GM12892 (cell line): ENCODE results near the gene RAP1A.
"Not testable (repeated sequence)": the region's sequence is repeated elsewhere in the genome, so short reads cannot be mapped to it uniquely, and the experiment has no call there.

Source experiments
- DNase-seq: peaks from one replicate; pipeline ENCODE4 v3.0.0; 2011; ENCODE audit not compliant: insufficient read length
- FAIRE-seq: peaks from 2 replicates; lab custom pipeline; 2011; peaks lifted over from hg19 to GRCh38; lab: Jason Lieb, UNC
- POLR2A ChIP-seq: IDR thresholded peaks from 2 replicates; pipeline ENCODE4 v1.6.1; 2011; ENCODE audit warnings: low read depth, low read length, control low read depth
- POLR2AphosphoS5 ChIP-seq: IDR thresholded peaks from 2 replicates; pipeline ENCODE4 v1.6.1; 2011; ENCODE audit warnings: low read depth, low read length, control low read depth
- TAF1 ChIP-seq: IDR thresholded peaks from 2 replicates; pipeline ENCODE4 v1.6.1; 2011; ENCODE audit warnings: low read depth, mild to moderate bottlenecking, control low read depth, low read length, borderline replicate concordance

Gene RAP1A

GRCh38 chr1:111621050-111621449 is 1.5 kb downstream of the RAP1A start:
- FAIRE-seq = no peak
- DNase-seq = no peak
- TF ChIP-seq TAF1 (no peak), POLR2A (no peak), POLR2AphosphoS5 (no peak; the same call in 1 of the 2 replicates)

- FAIRE-seq (no peak), DNase-seq (no peak)
- TF ChIP-seq TAF1 (no peak), POLR2AphosphoS5 (no peak), POLR2A (peak; percentile 19; the same call in 1 of the 2 replicates)
Measured at GRCh38 chr1:111622166-111622565, 2.6 kb downstream of the RAP1A start.

GRCh38 chr1:111624382-111624781 is 4.8 kb downstream of the RAP1A start:
- DNase-seq (no peak), FAIRE-seq (peak; percentile 84)
- no peak for TF ChIP-seq TAF1
- no peak for TF ChIP-seq POLR2A
- no peak for TF ChIP-seq POLR2AphosphoS5

GRCh38 chr1:111625276-111625675 is 5.7 kb downstream of the RAP1A start:
- FAIRE-seq = no peak
- DNase-seq = no peak
- TF ChIP-seq POLR2AphosphoS5 (no peak), TAF1 (no peak), POLR2A (no peak)

- no peak for DNase-seq
- no peak for FAIRE-seq
- TF ChIP-seq POLR2AphosphoS5 (no peak), POLR2A (no peak), TAF1 (no peak)
Measured at GRCh38 chr1:111628153-111628552, 8.6 kb downstream of the RAP1A start.

GRCh38 chr1:111629190-111629954 is 9.8 kb downstream of the RAP1A start:
- TF ChIP-seq TAF1 (no peak), POLR2AphosphoS5 (no peak), POLR2A (no peak)
- no peak for FAIRE-seq
- DNase-seq = no peak

- FAIRE-seq = no peak
- DNase-seq = no peak
- TF ChIP-seq POLR2AphosphoS5 = no peak
- TF ChIP-seq POLR2A = no peak
- no peak for TF ChIP-seq TAF1
Measured at GRCh38 chr1:111630567-111630966, 11.0 kb downstream of the RAP1A start.

- no peak for TF ChIP-seq POLR2A
- TF ChIP-seq POLR2AphosphoS5 = no peak
- TF ChIP-seq TAF1 = no peak
- no peak for DNase-seq
- FAIRE-seq = no peak
Measured at GRCh38 chr1:111631502-111631901, 11.9 kb downstream of the RAP1A start.

GRCh38 chr1:111632771-111633170 is 13.2 kb downstream of the RAP1A start:
- DNase-seq = not testable (repeated sequence)

GRCh38 chr1:111633736-111634247 is 14.2 kb downstream of the RAP1A start:
- no peak for DNase-seq
- TF ChIP-seq POLR2AphosphoS5 (no peak), POLR2A (no peak), TAF1 (no peak)
- FAIRE-seq = peak; percentile 9

More at GRCh38 chr1:111632771-111633170, 13.2 kb downstream of the RAP1A start:
- FAIRE-seq = not testable (repeated sequence)

- TF ChIP-seq TAF1 = no peak
- TF ChIP-seq POLR2A = no peak
- no peak for TF ChIP-seq POLR2AphosphoS5
- DNase-seq = no peak
- FAIRE-seq = no peak
Measured at GRCh38 chr1:111635324-111636009, 15.9 kb downstream of the RAP1A start.

GRCh38 chr1:111638320-111638719 is 18.7 kb downstream of the RAP1A start:
- TF ChIP-seq POLR2A = no peak
- TF ChIP-seq TAF1 = no peak
- DNase-seq (no peak), FAIRE-seq (no peak)
